Left lobe of liver (tissue), 2 donors: ENCODE data around the gene CHMP2A. TPM values are rescaled to one million over a fixed set of nuclear protein-coding genes. Genes with fewer than 3 reads are reported as not detected.
A peak's percentile ranks its signal among the peaks of the same experiment; 100 is the strongest.

Source experiments
- ATAC-seq: fragments of 200-7000 bp; cut with Tn5 transposase; one replicate; pipeline ENCODE4 v1.9.1; 2020; ENCODE audit warnings: mild to moderate bottlenecking, moderate library complexity
- DNase-seq: peaks from one replicate; pipeline ENCODE4 v3.0.0-alpha.2; 2020; ENCODE audit warnings: low spot score
- total RNA-seq: library from RNA; stranded (reverse); gene quantifications from one replicate; pipeline ENCODE4 v1.2.1, GENCODE V29; 2021
- donor health status: DM: no; HTN: no; CAD: no; lungs with moderate emphysema.
- donor health status: DM: no; HTN: yes; CAD: no.

Gene CHMP2A
- total RNA-seq, 1 donor from 2014 or later = 73.4 TPM

DNA sequence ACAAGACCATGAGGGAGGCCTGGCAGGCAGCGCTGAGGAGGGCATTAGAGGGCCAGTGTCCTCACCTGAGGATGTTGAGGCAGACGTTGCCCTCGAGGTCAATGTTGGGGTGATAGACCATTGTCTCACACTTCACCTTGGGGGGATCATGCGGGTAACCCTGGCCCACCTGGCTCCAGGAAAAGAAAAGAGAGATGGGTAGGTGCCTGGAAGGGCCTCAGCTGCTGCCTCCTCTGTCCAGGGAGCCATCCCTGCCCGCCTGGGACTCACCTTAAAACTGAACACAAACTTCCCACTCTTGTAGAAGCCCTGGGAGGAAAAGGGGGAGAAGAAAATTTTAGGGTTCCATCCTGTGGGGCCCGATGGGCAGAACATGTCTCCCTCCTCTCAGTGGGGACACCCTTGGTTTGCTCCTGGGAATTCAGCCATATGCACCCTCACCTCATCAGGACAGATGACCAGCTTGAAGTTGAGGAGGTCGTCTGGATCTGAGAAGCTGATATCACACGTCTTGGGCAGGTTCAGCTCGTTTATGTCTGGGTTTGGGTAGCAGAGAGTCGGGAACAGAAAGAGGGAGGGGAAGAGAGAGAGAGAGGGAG lies 1.8 kb upstream of the CHMP2A start:
- DNase-seq (peak; percentile 38), ATAC-seq (no peak)

DNA sequence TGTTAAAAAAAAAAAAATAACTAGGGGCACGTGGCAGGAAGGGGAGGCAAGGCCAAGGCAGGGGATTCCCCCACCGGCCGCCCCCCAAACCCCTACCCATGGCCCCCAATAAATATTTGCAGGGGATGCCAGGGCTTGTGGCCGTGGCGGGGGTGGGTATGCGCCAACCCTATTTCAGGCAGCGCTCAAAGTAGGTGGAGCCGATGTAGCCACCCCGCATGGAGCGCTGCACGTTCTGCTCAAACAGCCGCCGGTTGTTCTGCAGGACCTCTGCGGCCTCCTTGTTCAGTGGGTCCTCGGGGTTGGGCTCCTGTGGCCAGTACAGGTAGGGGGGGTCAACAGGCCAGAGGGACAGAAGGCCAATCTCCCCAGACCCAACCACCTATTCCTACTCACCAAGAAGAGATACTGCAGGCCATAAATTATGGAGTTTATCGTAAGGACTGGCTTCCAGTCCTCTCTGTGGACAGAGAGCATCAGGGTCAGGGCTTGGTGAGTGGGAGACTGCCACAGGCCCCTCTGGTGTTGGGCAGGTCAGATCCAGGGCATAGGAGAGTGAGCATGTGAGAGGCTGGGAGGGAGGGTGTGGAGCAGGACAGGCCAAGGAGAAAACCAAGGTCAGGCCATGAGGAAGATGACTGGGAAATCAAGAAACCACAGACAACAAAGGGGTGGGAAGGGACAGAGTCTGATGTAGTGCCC lies 1.2 kb upstream of the CHMP2A start:
- DNase-seq = peak; percentile 49
- no peak for ATAC-seq

DNA sequence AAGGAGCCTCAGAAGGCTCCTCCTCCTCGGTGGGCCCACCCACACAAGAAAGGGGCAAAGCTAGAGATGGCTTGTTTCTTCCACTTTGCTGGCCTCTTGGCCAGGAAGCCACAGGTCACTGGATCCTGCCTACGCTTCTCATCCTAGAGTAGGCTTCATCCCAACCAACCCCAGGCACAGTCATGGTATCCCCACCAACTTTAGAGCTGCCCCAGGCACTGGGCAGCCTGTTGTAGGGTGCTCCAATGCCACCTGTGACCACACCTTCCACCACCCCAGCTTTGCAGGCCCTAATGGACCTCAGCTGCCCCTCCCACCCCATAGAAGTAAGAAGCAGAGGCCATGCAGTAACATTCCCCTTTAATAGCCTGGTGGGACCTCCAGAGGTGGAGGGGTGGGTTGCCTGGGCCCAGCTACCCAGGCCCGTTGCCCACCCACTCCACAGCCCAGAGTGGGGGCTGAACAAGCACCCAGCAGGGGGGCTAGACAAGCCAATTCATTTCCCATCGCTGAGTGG lies 522 bp upstream of the CHMP2A start:
- no peak for ATAC-seq
- no peak for DNase-seq

DNA sequence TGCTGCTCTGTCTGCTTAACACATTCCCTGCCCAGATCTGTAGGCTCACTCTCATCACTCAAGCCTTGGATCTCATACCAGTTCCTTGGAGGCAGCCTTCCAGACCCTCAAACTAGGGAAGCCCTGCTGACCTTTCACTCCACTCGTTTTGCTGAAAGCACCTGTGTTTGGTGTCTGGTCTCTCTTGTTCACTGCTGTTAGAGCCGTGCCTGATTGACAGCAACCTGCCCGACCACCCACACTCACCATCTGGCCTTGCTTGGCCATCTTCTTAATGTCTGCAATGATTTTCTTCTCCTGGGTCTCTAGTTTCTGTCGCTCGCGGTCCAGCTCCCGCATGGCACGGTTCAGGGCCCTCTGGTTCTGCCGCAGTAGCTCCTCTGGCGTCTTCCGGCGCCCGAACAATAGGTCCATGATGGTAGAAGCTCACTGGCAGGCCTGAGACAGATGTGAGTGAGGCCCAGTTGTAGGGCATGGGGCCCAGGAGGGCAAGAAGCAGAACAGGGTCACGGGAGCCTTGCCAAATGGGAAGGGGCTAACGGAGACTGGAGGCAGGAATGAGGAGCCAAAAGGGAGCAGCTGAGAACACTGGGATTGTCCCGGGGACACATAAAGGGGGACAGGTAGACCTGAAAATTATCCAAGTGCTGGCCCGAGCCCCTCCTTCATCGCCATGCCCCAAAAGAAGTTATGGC lies 959 bp downstream of the CHMP2A start:
- DNase-seq = peak; percentile 55

DNA sequence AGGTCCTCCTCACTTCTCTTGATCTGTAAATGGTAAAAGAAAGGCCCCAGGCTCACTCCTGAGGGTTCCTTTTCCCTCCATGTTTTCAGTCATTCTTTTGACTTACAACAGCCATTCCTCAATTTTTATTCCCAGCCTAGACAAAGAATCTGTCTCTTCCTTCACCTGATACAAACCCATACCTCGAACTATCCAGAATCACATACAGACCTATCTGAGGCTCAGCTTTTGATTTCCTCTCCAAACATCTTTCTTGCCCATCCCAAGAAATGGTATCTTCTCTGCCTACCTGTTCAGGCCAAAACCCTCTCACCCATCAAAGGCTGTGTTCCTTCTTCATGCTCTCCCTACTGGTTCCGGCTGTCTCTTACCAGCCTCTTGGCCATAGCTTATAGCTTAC lies 2.2 kb downstream of the CHMP2A start:
- DNase-seq = no peak
- ATAC-seq = no peak

More for the DNA sequence above, 959 bp downstream of the CHMP2A start:
- no peak for ATAC-seq

DNA sequence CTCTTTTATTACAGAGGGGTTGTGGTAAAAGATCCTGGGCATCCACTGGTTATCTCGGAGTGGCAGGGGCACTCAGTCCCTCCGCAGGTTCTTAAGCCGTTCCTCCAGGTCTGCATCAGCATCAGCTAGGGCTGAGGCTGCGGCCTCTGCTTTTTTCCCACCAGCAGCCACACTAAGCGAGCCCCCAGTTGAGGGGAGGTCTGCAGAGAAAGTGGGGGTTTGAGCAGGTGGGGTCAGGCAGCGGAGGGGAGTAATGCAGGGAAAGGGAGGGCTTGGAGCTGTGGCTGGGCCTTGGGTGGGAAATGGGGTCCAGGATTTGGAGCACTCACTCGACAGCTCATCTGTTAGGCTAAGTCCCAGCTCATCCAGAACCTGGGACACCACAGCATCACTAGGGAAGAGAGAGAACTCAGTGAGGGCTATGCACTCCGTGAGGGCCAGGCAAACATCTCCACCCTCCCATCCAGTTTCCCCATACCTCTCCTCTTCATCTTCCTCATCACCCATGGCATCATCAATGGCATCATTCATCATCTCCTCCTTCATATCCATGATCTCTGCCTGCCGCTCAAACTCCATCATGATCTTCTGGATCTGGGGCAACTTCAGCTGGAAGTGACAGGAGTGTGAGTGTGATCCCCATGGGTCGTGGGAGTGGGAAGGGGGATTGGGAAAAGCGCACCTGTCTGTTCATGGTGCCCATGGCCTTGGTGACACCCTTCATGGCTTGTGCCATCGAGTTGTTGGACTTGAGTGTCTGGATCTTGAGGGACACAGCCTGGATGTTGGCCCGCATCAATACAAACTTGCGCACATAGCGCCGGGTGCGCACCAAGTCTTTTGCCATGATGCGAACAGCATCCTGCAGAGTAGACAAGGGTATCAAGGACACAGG lies 3.1 kb downstream of the CHMP2A start:
- DNase-seq = no peak
- no peak for ATAC-seq

DNA sequence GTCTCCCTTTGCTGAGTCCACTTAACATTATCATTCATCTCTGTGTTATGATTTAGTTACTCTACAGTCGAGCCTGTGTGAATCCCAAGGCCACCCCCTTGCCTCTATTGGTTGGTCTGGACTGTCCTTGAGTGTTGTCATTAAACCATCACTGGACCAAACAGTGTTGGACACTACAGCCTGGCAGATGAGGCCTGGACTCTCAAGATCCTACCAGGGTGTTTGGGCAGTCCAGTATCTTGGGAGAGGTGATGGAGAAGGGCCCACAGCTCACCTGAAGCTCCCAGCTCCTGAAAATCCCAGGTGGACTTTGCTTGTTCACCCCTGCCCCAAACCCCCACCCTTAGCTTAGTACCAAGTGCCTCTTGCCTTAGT lies 3.8 kb downstream of the CHMP2A start:
- no peak for DNase-seq
- ATAC-seq = no peak

DNA sequence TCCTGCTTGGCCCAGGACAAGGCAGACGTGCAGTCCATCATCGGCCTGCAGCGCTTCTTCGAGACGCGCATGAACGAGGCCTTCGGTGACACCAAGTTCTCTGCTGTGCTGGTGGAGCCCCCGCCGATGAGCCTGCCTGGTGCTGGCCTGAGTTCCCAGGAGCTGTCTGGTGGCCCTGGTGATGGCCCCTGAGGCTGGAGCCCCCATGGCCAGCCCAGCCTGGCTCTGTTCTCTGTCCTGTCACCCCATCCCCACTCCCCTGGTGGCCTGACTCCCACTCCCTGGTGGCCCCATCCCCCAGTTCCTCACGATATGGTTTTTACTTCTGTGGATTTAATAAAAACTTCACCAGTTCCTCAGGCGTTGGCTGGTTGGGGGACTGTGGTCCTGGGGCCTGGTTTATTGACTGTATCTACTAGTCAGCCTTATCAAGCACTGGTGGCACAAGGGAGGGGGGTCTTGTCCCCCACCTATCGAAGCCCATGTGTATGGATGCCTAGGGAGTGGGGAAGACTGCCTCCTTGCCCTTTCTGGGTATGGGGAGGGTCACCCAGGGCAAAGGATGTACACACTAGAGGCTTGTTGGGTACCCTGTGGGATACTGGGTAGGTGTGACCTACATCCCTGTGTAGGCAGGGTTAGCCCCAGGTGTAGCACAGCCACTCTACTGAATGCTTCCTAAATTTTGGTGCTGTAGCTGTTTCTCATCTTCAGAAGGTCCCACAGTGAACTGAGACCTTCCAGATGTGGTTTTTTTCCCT lies 4.4 kb downstream of the CHMP2A start:
- DNase-seq (no peak), ATAC-seq (no peak)

DNA sequence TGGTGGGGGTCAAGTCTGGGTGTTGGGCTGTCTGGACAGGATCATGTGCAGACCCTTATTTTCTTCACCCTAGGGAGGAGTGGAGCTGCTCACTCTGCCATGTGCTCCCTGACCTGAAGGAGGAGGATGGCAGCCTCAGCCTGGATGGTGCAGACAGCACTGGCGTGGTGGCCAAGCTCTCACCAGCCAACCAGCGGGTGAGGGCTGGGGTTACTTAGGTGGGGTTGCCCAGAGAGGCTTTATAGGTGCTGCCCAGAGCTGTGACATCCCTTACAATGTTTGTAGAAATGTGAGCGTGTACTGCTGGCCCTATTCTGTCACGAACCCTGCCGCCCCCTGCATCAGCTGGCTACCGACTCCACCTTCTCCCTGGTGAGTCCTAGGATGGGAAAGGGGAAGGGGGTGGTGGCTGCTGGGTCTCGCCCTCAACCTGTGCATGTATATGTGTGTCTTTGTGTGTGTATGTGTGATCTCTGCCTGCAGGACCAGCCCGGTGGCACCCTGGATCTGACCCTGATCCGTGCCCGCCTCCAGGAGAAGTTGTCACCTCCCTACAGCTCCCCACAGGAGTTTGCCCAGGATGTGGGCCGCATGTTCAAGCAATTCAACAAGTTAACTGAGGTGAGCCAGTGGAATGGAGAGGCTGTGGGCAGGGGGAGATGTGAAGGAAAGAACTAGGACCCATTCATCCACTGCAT lies 5.1 kb downstream of the CHMP2A start:
- DNase-seq = no peak
- no peak for ATAC-seq

DNA sequence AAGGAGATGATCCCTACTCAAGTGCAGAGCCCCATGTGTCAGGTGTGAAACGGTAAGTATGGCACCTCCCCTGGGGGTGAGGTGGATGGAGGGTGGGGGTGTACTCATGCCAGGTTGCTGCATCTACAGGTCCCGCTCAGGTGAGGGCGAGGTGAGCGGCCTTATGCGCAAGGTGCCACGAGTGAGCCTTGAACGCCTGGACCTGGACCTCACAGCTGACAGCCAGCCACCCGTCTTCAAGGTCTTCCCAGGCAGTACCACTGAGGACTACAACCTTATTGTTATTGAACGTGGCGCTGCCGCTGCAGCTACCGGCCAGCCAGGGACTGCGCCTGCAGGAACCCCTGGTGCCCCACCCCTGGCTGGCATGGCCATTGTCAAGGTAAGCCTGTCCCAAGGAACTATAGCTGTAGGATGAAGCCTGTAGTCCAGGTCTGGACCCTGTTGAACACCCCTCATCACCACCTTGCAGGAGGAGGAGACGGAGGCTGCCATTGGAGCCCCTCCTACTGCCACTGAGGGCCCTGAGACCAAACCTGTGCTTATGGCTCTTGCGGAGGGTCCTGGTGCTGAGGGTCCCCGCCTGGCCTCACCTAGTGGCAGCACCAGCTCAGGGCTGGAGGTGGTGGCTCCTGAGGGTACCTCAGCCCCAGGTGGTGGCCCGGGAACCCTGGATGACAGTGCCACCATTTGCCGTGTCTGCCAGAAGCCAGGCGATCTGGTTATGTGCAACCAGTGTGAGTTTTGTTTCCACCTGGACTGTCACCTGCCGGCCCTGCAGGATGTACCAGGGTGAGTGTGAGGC lies 5.8 kb downstream of the CHMP2A start:
- DNase-seq = no peak

DNA sequence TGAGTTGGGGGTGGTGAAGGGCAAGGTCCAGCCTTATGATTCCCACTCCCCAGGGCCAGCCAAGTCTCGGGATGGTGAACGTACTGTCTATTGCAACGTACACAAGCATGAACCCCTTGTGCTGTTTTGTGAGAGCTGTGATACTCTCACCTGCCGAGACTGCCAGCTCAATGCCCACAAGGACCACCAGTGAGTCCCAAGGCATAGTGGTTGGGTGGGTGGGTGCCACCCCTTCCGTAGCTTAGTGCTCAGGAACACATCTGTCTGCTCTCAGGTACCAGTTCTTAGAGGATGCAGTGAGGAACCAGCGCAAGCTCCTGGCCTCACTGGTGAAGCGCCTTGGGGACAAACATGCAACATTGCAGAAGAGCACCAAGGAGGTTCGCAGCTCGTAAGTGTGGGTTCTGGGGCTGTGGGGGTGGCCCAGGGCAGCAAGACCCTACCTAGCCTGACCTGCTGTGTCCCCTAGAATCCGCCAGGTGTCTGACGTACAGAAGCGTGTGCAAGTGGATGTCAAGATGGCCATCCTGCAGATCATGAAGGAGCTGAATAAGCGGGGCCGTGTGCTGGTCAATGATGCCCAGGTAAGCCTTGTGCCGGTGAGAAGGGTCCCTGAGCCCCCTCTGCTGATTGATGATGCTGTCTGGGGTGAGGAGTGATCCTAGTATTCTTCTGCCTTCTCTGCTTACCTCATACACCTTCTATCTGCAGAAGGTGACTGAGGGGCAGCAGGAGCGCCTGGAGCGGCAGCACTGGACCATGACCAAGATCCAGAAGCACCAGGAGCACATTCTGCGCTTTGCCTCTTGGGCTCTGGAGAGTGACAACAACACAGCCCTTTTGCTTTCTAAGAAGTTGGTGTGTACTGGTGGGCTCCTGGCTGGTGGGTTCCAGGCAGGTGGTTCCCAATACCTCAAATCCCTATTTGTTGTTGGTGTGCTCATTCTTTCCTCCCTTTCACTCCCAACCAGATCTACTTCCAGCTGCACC lies 7.3 kb downstream of the CHMP2A start:
- DNase-seq (no peak), ATAC-seq (no peak)

More for the DNA sequence above, 5.8 kb downstream of the CHMP2A start:
- no peak for ATAC-seq

DNA sequence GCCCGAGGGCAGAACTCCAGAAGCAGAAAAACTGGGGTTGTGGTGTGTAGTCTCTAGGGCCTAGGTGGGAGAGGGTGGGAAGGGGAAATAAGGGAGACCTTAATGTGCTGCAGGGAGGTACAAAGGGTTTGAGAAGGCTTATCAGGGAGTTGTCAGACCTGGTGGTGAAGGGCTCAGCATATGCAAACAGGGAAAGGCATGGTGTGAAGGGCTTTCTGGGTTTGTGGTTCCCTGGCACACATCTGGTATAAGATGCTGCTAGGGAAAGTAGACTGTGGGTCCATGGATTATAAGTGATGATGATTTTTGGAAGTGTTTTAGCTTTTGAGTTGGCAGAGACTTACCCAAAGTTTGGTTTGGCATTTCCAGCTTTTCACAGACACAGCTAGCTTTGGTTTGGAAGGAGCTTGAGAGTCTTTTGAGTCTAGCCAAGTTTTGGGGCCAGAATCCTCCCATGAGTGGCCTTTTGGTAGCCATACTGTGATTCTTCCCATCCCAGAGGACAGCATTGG lies 8.8 kb downstream of the CHMP2A start:
- no peak for DNase-seq
- no peak for ATAC-seq

DNA sequence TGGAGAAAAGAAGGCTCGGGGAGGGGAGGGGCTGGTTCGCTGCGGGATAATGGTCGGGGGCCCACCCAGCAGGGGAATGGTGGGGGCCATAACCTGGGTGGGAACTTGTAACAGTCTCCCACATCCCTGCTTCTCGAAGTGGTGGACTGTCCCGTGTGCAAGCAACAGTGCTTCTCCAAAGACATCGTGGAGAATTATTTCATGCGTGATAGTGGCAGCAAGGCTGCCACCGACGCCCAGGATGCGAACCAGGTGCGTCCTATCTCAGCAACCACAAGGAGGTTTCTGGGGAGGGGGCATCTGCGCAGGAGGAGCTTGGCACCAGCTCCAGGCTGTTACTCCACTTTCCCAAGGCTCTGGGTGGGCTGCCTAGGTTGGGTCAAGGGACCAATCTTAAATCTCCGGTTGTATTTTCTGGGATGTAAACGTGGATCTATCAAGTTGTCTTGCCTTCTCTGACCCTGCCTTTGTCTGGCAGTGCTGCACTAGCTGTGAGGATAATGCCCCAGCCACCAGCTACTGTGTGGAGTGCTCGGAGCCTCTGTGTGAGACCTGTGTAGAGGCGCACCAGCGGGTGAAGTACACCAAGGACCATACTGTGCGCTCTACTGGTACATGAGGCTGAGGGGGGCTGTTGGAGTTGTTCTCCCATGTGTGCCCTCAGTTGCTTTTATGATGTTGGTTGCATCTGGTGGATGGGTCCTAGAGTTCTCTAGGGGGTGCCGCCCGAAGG lies 9.5 kb downstream of the CHMP2A start:
- no peak for DNase-seq
- ATAC-seq = no peak

DNA sequence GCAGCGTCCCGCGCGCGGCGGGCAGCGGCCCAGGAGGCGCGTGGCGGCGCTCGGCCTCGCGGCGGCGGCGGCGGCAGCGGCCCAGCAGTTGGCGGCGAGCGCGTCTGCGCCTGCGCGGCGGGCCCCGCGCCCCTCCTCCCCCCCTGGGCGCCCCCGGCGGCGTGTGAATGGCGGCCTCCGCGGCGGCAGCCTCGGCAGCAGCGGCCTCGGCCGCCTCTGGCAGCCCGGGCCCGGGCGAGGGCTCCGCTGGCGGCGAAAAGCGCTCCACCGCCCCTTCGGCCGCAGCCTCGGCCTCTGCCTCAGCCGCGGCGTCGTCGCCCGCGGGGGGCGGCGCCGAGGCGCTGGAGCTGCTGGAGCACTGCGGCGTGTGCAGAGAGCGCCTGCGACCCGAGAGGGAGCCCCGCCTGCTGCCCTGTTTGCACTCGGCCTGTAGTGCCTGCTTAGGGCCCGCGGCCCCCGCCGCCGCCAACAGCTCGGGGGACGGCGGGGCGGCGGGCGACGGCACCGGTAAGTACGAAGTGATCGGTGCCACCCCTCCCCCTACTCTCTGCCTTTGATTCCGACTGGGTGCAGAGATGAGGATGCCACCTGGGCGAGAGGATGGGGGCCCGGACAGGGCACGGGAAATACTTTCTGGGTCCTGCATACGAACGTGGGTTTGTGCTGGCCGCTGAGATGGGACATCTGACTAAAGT lies 10.2 kb downstream of the CHMP2A start:
- ATAC-seq (peak; percentile 43), DNase-seq (peak; percentile 53)

DNA sequence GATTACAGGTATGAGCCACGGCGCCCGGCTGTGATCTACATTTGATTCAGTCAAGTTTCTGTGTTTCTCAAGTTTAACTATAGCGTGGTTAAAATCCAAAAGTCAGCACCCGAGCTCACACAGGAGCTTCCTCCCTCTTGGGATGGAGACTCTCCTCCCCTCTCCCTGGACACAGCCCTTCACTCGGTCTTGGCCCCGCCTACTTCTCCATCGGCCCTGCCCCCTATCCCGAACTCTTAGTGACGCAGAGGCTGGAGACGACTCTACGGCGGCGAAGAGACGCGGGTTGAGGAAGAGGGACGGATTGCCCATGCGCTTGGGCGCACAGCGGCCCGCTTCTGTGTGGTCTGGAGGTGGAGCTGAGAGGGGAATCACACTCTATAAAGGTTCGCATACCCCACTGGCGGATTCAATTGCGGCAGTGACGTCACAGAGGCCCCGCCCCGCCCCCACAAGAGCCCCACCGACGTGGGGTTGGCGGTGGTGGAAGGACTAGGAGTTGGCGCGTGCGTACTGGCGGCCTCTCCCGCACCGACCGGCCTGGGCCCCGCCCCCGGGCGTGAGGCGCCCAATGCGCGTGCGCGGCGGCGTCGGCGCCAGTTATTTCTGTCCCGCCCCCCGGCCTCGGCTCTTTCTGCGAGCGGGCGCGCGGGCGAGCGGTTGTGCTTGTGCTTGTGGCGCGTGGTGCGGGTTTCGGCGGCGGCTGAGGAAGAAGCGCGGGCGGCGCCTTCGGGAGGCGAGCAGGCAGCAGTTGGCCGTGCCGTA lies 10.9 kb downstream of the CHMP2A start, which contains the start of gene TRIM28:
TSS of gene TRIM28 (plus strand) at position 239 of the 765 bp plus-strand sequence. CDS start 694 bp downstream, outside the sequence.
- ATAC-seq (peak; percentile 92), DNase-seq (peak; percentile 99)
